Subcutaneous adipose tissue (tissue), 4 donors: ENCODE measurements around the gene ZNF160. TPM values are rescaled to one million over a fixed set of nuclear protein-coding genes. Genes with fewer than 3 reads are reported as not detected.

Experiments
- CTCF ChIP-seq: fragments of 450-650 bp; IDR thresholded peaks from one replicate; pipeline ENCODE4 v1.5.1; 2016; ENCODE audit warnings: low read depth, mild to moderate bottlenecking, control low read depth, antibody characterized with exemption, moderate library complexity
- total RNA-seq, 4 donors: library from RNA; depleted of rRNA; stranded (reverse); fragments of >200 nt; gene quantifications; one replicate each; pipeline ENCODE4 v1.1.0, GENCODE V29; 2016

ZNF160 gene
- 10 to 100 TPM; 41.0 to 81.6 (median 53.3) TPM for total RNA-seq

- TF ChIP-seq CTCF, result no peak
These were observed at the start of gene ZNF160 for GRCh38 chr19:53103234-53104203. Gene ZNF160 (minus strand): TSS chr19:53103422. CDS start chr19:53086276, 17,146 bp downstream.

- no peak for TF ChIP-seq CTCF
These were observed 44.4 kb upstream of the ZNF160 start for GRCh38 chr19:53147645-53148044.

- no peak for TF ChIP-seq CTCF
These were observed 37.1 kb upstream of the ZNF160 start for GRCh38 chr19:53140351-53140750.

GRCh38 chr19:53136432-53136831, 33.2 kb upstream of the ZNF160 start:
- no peak for TF ChIP-seq CTCF

GRCh38 chr19:53132141-53132991, 29.1 kb upstream of the ZNF160 start, which contains the start of gene ZNF415:
Gene ZNF415 (minus strand): TSS chr19:53132910. CDS start chr19:53122676, 10,234 bp downstream.
- TF ChIP-seq CTCF, result no peak

GRCh38 chr19:53131727-53132126, 28.5 kb upstream of the ZNF160 start:
- TF ChIP-seq CTCF, result no peak
